Activated CD4-positive, alpha-beta T cell treated with anti-CD3 and anti-CD28 coated beads, Interleukin-2, Interleukin-4, amounts not matched to agents 100 ng/mL and 50 ng/mL, durations not matched to agents 16 hours and 8 hours (primary cell): ENCODE data around the gene BEND2.

ENCODE experiments used
- DNase-seq: peaks from one replicate; pipeline ENCODE4 v3.0.0-alpha.2; 2020; ENCODE audit warnings: low spot score

BEND2 gene

DNA sequence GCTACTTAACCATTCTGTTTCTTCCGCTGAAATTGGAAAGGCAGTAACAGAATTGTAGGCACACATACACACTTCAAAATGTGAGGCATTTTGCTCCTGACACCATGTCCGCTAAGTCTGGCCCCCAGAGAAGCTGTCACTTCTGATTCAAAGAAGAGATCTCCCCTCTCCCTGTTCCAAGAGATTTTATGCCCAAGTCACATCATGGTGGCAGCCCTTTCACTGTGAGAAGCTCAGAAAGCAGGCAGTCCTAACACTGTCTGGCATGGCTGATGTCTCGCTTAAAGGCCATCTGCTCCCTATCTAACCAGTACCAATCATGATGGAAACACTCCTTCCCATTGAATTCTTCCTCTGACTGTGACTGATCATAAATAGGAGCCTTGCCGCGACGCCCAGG is 83.9 kb downstream of the BEND2 start:
- DNase-seq = no peak

DNA sequence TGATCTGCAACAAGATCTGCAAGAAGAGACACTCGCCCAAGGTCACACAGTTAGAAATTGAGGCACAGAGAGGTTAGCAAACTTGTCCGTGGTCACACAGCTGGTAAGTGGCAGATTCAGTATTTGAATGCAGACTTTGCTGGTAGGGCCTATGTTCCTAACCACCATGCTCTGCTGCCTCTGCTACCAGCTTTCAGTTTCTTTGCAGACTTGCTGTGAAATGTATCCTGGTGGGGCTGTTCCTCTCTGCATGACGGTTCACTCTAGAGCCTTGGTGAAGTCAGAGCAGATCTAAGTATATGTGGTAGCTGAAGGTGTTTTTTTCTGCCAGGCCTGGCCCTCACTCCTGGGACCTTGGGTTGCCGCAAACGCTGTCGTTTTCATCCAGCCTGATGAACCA is 87.1 kb downstream of the BEND2 start:
- no peak for DNase-seq

- DNase-seq = no peak
Observed at GRCh38 chrX:18129690-18130089, 91.0 kb downstream of the BEND2 start.

GRCh38 chrX:18126971-18127370 is 93.7 kb downstream of the BEND2 start:
- no peak for DNase-seq

GRCh38 chrX:18119856-18120255 is 100.8 kb downstream of the BEND2 start:
- no peak for DNase-seq
